Loucy (cell line): ENCODE data around the gene BCL2L1.

Source experiments
- H2AFZ ChIP-seq: fragments of 200-600 bp; sonication (generic); 2 replicates; pipeline ENCODE4 v1.6.0; 2016; ENCODE audit warnings: antibody characterized with exemption, mild to moderate bottlenecking, low read length, moderate library complexity
- H3F3A ChIP-seq: fragments of 200-600 bp; 2 replicates; pipeline ENCODE4 v1.6.0; 2016; ENCODE audit warnings: antibody characterized with exemption, low read depth, mild to moderate bottlenecking
- H3K27me3 ChIP-seq: fragments of 200-600 bp; sonication (generic); 2 replicates; pipeline ENCODE4 v1.6.1; 2014; ENCODE audit warnings: low read length, mild to moderate bottlenecking; ENCODE audit not compliant: insufficient read depth, poor library complexity, severe bottlenecking
- H3K36me3 ChIP-seq: fragments of 200-600 bp; sonication (generic); 2 replicates; pipeline ENCODE4 v1.6.1; 2016; ENCODE audit warnings: low read length; ENCODE audit not compliant: insufficient read depth
- H3K4me1 ChIP-seq: fragments of 200-600 bp; sonication (generic); 2 replicates; pipeline ENCODE4 v1.5.1; 2014; ENCODE audit warnings: low read length, mild to moderate bottlenecking; ENCODE audit not compliant: insufficient read depth, poor library complexity, severe bottlenecking
- H3K4me2 ChIP-seq: fragments of 200-600 bp; sonication (generic); 2 replicates; pipeline ENCODE4 v1.6.0; 2014; ENCODE audit warnings: antibody characterized with exemption, low read length, low read depth, mild to moderate bottlenecking; ENCODE audit not compliant: poor library complexity, severe bottlenecking
- H3K4me3 ChIP-seq: fragments of 200-600 bp; sonication (generic); 2 replicates; pipeline ENCODE4 v1.5.1; 2014; ENCODE audit warnings: low read length, mild to moderate bottlenecking, mixed read lengths; ENCODE audit not compliant: poor library complexity, severe bottlenecking
- H3K79me2 ChIP-seq: fragments of 200-600 bp; sonication (generic); 2 replicates; pipeline ENCODE4 v1.6.1; 2014; ENCODE audit warnings: low read length; ENCODE audit not compliant: insufficient read depth
- H3K9ac ChIP-seq: fragments of 200-600 bp; sonication (generic); 2 replicates; pipeline ENCODE4 v1.6.0; 2014; ENCODE audit warnings: mild to moderate bottlenecking, low read depth, low read length, moderate library complexity; ENCODE audit not compliant: poor library complexity, severe bottlenecking
- H3K9me2 ChIP-seq: fragments of 200-600 bp; sonication (generic); replicated peaks from 2 replicates; pipeline ENCODE4 v1.6.1; 2016; ENCODE audit warnings: low read depth, low read length, mixed read lengths
- H3K9me3 ChIP-seq: fragments of 200-600 bp; sonication (generic); 2 replicates; pipeline ENCODE4 v1.6.1; 2014; ENCODE audit warnings: mild to moderate bottlenecking, antibody characterized with exemption, low read length, low read depth; ENCODE audit not compliant: insufficient read depth
- H4K20me1 ChIP-seq: fragments of 200-600 bp; sonication (generic); 2 replicates; pipeline ENCODE4 v1.6.0; 2014; ENCODE audit warnings: antibody characterized with exemption, low read length, mild to moderate bottlenecking; ENCODE audit not compliant: insufficient read depth, poor library complexity, severe bottlenecking
- CTCF ChIP-seq: fragments of 200-600 bp; sonication (generic); conservative IDR thresholded peaks from 2 replicates; pipeline ENCODE4 v1.5.1; 2014; ENCODE audit warnings: mild to moderate bottlenecking, antibody characterized with exemption, low read length
- EZH2phosphoT487 ChIP-seq: fragments of 200-600 bp; IDR thresholded peaks from 2 replicates; pipeline ENCODE4 v1.6.1; 2018; ENCODE audit warnings: antibody characterized with exemption, mild to moderate bottlenecking, moderate library complexity, borderline replicate concordance

The BCL2L1 gene

GRCh38 chr20:31676609-31676989, 46.1 kb downstream of the BCL2L1 start:
- no peak overlapping the region for H2AFZ ChIP-seq
- no peak for TF ChIP-seq CTCF
- TF ChIP-seq EZH2phosphoT487, result no peak
- no peaks in the 10 kb centered on the region for H3K9me2 ChIP-seq
- H3K27me3 ChIP-seq, result no peaks in the 10 kb centered on the region
- H3K36me3 ChIP-seq, result peaks cover 14% of the 10 kb centered on the region; the same call in 1 of the 2 replicates
- no peaks in the 10 kb centered on the region for H4K20me1 ChIP-seq
- H3K4me3 ChIP-seq, result peak overlapping the region; percentile 70
- peaks cover 18% of the 10 kb centered on the region for H3F3A ChIP-seq
- H3K79me2 ChIP-seq, result peaks cover 67% of the 10 kb centered on the region
- H3K4me1 ChIP-seq, result peaks cover 79% of the 10 kb centered on the region
- peak overlapping the region; percentile 83 for H3K4me2 ChIP-seq
- no peaks in the 10 kb centered on the region for H3K9me3 ChIP-seq
- peak overlapping the region; percentile 77 for H3K9ac ChIP-seq

- no peak for TF ChIP-seq EZH2phosphoT487
- no peak for TF ChIP-seq CTCF
- Histone ChIP-seq H3K27me3 (no peaks in the 10 kb centered on the region), H3K4me1 (peaks cover 76% of the 10 kb centered on the region), H3K4me3 (peak overlapping the region; percentile 70), H3K9ac (peak overlapping the region; percentile 77), H2AFZ (no peak overlapping the region), H3K4me2 (peak overlapping the region; percentile 83), H3K79me2 (peaks cover 67% of the 10 kb centered on the region), H3K36me3 (peaks cover 11% of the 10 kb centered on the region; the same call in 1 of the 2 replicates), H4K20me1 (no peaks in the 10 kb centered on the region), H3F3A (peaks cover 18% of the 10 kb centered on the region), H3K9me2 (no peaks in the 10 kb centered on the region), H3K9me3 (no peaks in the 10 kb centered on the region)
Measured at GRCh38 chr20:31675828-31676608, 46.6 kb downstream of the BCL2L1 start.

- TF ChIP-seq CTCF, result no peak
- TF ChIP-seq EZH2phosphoT487, result no peak
Measured at GRCh38 chr20:31674895-31675827, 47.5 kb downstream of the BCL2L1 start.

More at GRCh38 chr20:31674895-31675827, 47.5 kb downstream of the BCL2L1 start:
- H2AFZ ChIP-seq, result no peak overlapping the region
- H3K4me3 ChIP-seq, result peak overlapping the region; percentile 70
- peaks cover 68% of the 10 kb centered on the region for H3K4me1 ChIP-seq
- no peaks in the 10 kb centered on the region for H3K9me2 ChIP-seq
- H3F3A ChIP-seq, result peaks cover 18% of the 10 kb centered on the region
- peak overlapping the region; percentile 77 for H3K9ac ChIP-seq
- H4K20me1 ChIP-seq, result no peaks in the 10 kb centered on the region
- H3K4me2 ChIP-seq, result peak overlapping the region; percentile 83
- H3K79me2 ChIP-seq, result peaks cover 67% of the 10 kb centered on the region
- H3K36me3 ChIP-seq, result peaks cover 11% of the 10 kb centered on the region; the same call in 1 of the 2 replicates
- H3K27me3 ChIP-seq, result no peaks in the 10 kb centered on the region
- no peaks in the 10 kb centered on the region for H3K9me3 ChIP-seq
